Activated CD4-positive, alpha-beta T cell treated with anti-CD3 and anti-CD28 coated beads for 24 hours (primary cell): ENCODE data around the gene RAB6A.
"Not testable (repeated sequence)": the region's sequence is repeated elsewhere in the genome, so short reads cannot be mapped to it uniquely, and the experiment has no call there.

Experiments used
- DNase-seq, 2 donors: peaks; one replicate each; pipeline ENCODE4 v3.0.0-alpha.2; 2020; ENCODE audit warnings: low read depth in 2 of 2

RAB6A gene

GRCh38 chr11:73726825-73727224 is 34.0 kb downstream of the RAB6A start:
- no peak for DNase-seq

GRCh38 chr11:73717136-73717535 is 43.7 kb downstream of the RAB6A start:
- DNase-seq, result no peak

GRCh38 chr11:73716153-73717056 is 44.5 kb downstream of the RAB6A start:
- no peak for DNase-seq

GRCh38 chr11:73715541-73715940 is 45.3 kb downstream of the RAB6A start:
- no peak for DNase-seq

- DNase-seq, result no peak
Measured at GRCh38 chr11:73710964-73711363, 49.9 kb downstream of the RAB6A start.

GRCh38 chr11:73705053-73705452 is 55.8 kb downstream of the RAB6A start:
- DNase-seq, result no peak

- DNase-seq, result no peak
Measured at GRCh38 chr11:73693899-73694525, 66.9 kb downstream of the RAB6A start.

- DNase-seq, result no peak
Measured at GRCh38 chr11:73680687-73681086, 80.2 kb downstream of the RAB6A start.

- not testable (repeated sequence) for DNase-seq
Measured at GRCh38 chr11:73676552-73676951, 84.3 kb downstream of the RAB6A start.

- no peak for DNase-seq
Measured at GRCh38 chr11:73671701-73672100, 89.2 kb downstream of the RAB6A start.

GRCh38 chr11:73670808-73671207 is 90.1 kb downstream of the RAB6A start:
- DNase-seq, result no peak

GRCh38 chr11:73667891-73668290 is 93.0 kb downstream of the RAB6A start:
- no peak for DNase-seq

GRCh38 chr11:73664877-73665276 is 96.0 kb downstream of the RAB6A start:
- no peak for DNase-seq

- DNase-seq, result no peak
Measured at GRCh38 chr11:73663604-73664495, 97.0 kb downstream of the RAB6A start.

- no peak for DNase-seq
Measured at GRCh38 chr11:73662445-73663157, 98.3 kb downstream of the RAB6A start.

GRCh38 chr11:73661035-73661628 is 99.7 kb downstream of the RAB6A start:
- DNase-seq, result peak; percentile 85 to 88

GRCh38 chr11:73660497-73661034 is 100.3 kb downstream of the RAB6A start:
- no peak for DNase-seq

- DNase-seq, result no peak
Measured at GRCh38 chr11:73659961-73660360, 100.9 kb downstream of the RAB6A start.

GRCh38 chr11:73656985-73657384 is 103.9 kb downstream of the RAB6A start:
- no peak for DNase-seq

GRCh38 chr11:73655686-73656085 is 105.2 kb downstream of the RAB6A start:
- no peak for DNase-seq
